Mononuclear cell (primary cell): ENCODE measurements around the gene PCDHA6. TPM values are rescaled to one million over a fixed set of nuclear protein-coding genes. Genes with fewer than 3 reads are reported as not detected.
"Not testable (repeated sequence)": the region's sequence is repeated elsewhere in the genome, so short reads cannot be mapped to it uniquely, and the experiment has no call there.

Experiments
- H3K27me3 ChIP-seq: 2 replicates; pipeline ENCODE4 v1.6.0; 2011; ENCODE audit warnings: low read length, control low read depth; ENCODE audit not compliant: insufficient read depth
- H3K4me1 ChIP-seq: 2 replicates; pipeline ENCODE4 v1.5.1; 2011; ENCODE audit warnings: mild to moderate bottlenecking, low read length, control low read depth; ENCODE audit not compliant: insufficient read depth
- H3K4me3 ChIP-seq: 2 replicates; pipeline ENCODE4 v1.5.1; 2011; ENCODE audit warnings: mild to moderate bottlenecking, low read length, moderate library complexity
- H3K9me3 ChIP-seq: 2 replicates; pipeline ENCODE4 v1.5.1; 2011; ENCODE audit warnings: low read depth, mild to moderate bottlenecking, control low read depth, low read length
- total RNA-seq: library from RNA; depleted of rRNA; stranded (reverse); fragments of >200 nt; gene quantifications from one replicate; pipeline ENCODE4 v1.2.3, GENCODE V29; 2012

The PCDHA6 gene
- total RNA-seq, 1 donor: not detected

- H3K4me1 ChIP-seq: no peaks in the 10 kb centered on the region
- H3K4me3 ChIP-seq: no peak overlapping the region
- H3K9me3 ChIP-seq: peaks cover 23% of the 10 kb centered on the region
- peaks cover 44% of the 10 kb centered on the region for H3K27me3 ChIP-seq
These were observed 8.1 kb downstream of the PCDHA6 start for GRCh38 chr5:140835622-140836510.

GRCh38 chr5:140840978-140841962 lies 13.5 kb downstream of the PCDHA6 start, which contains the start of gene PCDHA8:
Gene PCDHA8 (plus strand): TSS chr5:140841187. CDS start chr5:140841322, 135 bp downstream.
- peaks cover 5% of the 10 kb centered on the region for H3K9me3 ChIP-seq

GRCh38 chr5:140842798-140843733 lies 15.3 kb downstream of the PCDHA6 start:
- Histone ChIP-seq H3K4me3 (no peak overlapping the region), H3K4me1 (no peaks in the 10 kb centered on the region), H3K27me3 (peaks cover 12% of the 10 kb centered on the region), H3K9me3 (peaks cover 11% of the 10 kb centered on the region)

More at GRCh38 chr5:140840978-140841962, 13.5 kb downstream of the PCDHA6 start, which contains the start of gene PCDHA8:
- Histone ChIP-seq H3K27me3 (peaks cover 14% of the 10 kb centered on the region), H3K4me3 (no peak within 1 kb of the TSS), H3K4me1 (no peaks in the 10 kb centered on the region)

- not testable (repeated sequence) for H3K9me3 ChIP-seq, H3K27me3 ChIP-seq, H3K4me3 ChIP-seq, H3K4me1 ChIP-seq
These were observed 20.7 kb downstream of the PCDHA6 start, which contains the start of gene PCDHA9 for GRCh38 chr5:140848139-140849102. Gene PCDHA9 (plus strand): TSS chr5:140848382. CDS start chr5:140848496, 114 bp downstream.

GRCh38 chr5:140849831-140850634 lies 22.3 kb downstream of the PCDHA6 start:
- not testable (repeated sequence) for H3K4me3 ChIP-seq

GRCh38 chr5:140855772-140856674 lies 28.3 kb downstream of the PCDHA6 start, which contains the start of gene PCDHA10:
Gene PCDHA10 (plus strand): TSS chr5:140855897. CDS start chr5:140856049, 152 bp downstream.
- Histone ChIP-seq H3K9me3 (no peaks in the 10 kb centered on the region), H3K4me1 (no peaks in the 10 kb centered on the region), H3K27me3 (peaks cover 16% of the 10 kb centered on the region), H3K4me3 (no peak within 1 kb of the TSS)

More at GRCh38 chr5:140849831-140850634, 22.3 kb downstream of the PCDHA6 start:
- H3K4me1 ChIP-seq, H3K9me3 ChIP-seq: not testable (repeated sequence)
- H3K27me3 ChIP-seq: peaks cover 10% of the 10 kb centered on the region

GRCh38 chr5:140857177-140857986 lies 29.6 kb downstream of the PCDHA6 start:
- H3K27me3 ChIP-seq: peaks cover 16% of the 10 kb centered on the region
- H3K4me3 ChIP-seq: no peak overlapping the region
- H3K4me1 ChIP-seq: no peaks in the 10 kb centered on the region
- no peaks in the 10 kb centered on the region for H3K9me3 ChIP-seq

GRCh38 chr5:140857987-140858240 lies 30.2 kb downstream of the PCDHA6 start:
- Histone ChIP-seq H3K27me3 (peaks cover 16% of the 10 kb centered on the region), H3K4me1 (no peaks in the 10 kb centered on the region), H3K4me3 (no peak overlapping the region), H3K9me3 (no peaks in the 10 kb centered on the region)

- H3K4me1 ChIP-seq: no peaks in the 10 kb centered on the region
- H3K27me3 ChIP-seq: peaks cover 11% of the 10 kb centered on the region
- no peak overlapping the region for H3K4me3 ChIP-seq
- H3K9me3 ChIP-seq: no peaks in the 10 kb centered on the region
These were observed 34.9 kb downstream of the PCDHA6 start for GRCh38 chr5:140862441-140863295.

- Histone ChIP-seq H3K27me3 (peaks cover 18% of the 10 kb centered on the region), H3K9me3 (no peaks in the 10 kb centered on the region), H3K4me1 (no peaks in the 10 kb centered on the region), H3K4me3 (no peak within 1 kb of the TSS)
These were observed 41.2 kb downstream of the PCDHA6 start, which contains the start of gene PCDHA11 for GRCh38 chr5:140868721-140869554. Gene PCDHA11 (plus strand): TSS chr5:140868957. CDS start chr5:140869104, 147 bp downstream.
